ENCODE data around the gene BUD13. TPM values are rescaled to one million over a fixed set of nuclear protein-coding genes. Genes with fewer than 3 reads are reported as not detected.

Gene BUD13
- total and polyA plus RNA-seq, 11 donors, result 4.3 to 10.0 (median 7.1) TPM

DNA sequence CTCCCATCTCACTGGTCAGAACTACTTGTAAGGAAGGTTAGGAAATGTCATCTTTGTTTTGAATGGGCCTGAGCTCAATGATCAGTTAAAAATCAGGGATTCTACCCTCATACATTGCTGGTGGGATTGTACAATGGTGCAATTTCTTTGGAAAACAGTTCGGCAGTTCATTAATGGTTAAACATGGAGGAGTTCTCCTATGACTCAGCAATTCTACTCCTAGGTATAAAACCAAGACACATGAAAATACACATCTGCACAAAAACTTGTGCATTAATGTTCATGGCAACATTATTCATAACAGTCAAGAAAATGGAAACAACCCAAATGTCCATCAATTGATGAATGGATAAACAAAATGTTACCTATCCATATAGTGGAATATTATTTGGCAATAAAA is 23.8 kb upstream of the BUD13 start:
- intact Hi-C loops (cut with DNase I), result loop anchor here in 4 of 10 donors (10.0 kb wide), 2 partner anchors 78 to 428 kb away; no protein-coding TSS in a partner anchor
- Histone ChIP-seq H3K27ac (no peak overlapping the region), H3K4me3 (no peak overlapping the region), H3K4me1 (peaks cover 0 to 15% (median 2%) of the 10 kb centered on the region in 12 donors), H3K9me3 (no peaks in the 10 kb centered on the region), H3K36me3 (no peaks in the 10 kb centered on the region), H3K27me3 (no peaks in the 10 kb centered on the region)
- WGBS, 4 donors, result 87 to 96% (median 92%) methylated on average over 1 of the region's 1 CpG
- TF ChIP-seq, protein P1, sequence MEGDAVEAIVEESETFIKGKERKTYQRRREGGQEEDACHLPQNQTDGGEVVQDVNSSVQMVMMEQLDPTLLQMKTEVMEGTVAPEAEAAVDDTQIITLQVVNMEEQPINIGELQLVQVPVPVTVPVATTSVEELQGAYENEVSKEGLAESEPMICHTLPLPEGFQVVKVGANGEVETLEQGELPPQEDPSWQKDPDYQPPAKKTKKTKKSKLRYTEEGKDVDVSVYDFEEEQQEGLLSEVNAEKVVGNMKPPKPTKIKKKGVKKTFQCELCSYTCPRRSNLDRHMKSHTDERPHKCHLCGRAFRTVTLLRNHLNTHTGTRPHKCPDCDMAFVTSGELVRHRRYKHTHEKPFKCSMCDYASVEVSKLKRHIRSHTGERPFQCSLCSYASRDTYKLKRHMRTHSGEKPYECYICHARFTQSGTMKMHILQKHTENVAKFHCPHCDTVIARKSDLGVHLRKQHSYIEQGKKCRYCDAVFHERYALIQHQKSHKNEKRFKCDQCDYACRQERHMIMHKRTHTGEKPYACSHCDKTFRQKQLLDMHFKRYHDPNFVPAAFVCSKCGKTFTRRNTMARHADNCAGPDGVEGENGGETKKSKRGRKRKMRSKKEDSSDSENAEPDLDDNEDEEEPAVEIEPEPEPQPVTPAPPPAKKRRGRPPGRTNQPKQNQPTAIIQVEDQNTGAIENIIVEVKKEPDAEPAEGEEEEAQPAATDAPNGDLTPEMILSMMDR (IDR thresholded peaks at IDR 0.05), result no peak
- TF ChIP-seq POLR2A (IDR thresholded peaks at IDR 0.05), result no peak
- ATAC-seq (no peak), DNase-seq (no peak)

DNA sequence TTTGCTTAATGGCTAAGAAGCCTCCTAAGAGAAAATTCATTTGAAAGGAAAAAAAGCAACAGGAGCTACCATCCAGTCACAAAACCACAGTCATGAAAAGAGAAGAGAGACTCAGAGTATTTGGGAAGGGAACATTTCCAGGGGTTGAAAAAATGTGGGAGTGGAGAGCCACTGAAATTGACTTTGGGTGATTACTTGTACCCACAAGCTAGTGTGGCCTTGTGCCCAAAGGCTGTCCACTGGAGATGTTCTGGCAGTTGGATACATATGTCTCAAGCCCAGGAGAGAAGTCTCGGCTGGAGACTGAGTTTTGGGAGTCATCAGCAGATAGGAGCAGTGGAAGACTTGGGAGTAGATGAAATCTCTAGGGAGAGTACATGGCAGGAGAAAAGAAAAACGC is 22.1 kb upstream of the BUD13 start:
- no peak overlapping the region for H3K4me3 ChIP-seq
- DNase-seq, result no peak
- WGBS, 4 donors, result 78 to 89% (median 82%) methylated on average over 2 of the region's 2 CpGs
- no peaks in the 10 kb centered on the region for H3K27me3 ChIP-seq
- H3K9me3 ChIP-seq, result no peaks in the 10 kb centered on the region
- peaks cover 0 to 22% (median 6%) of the 10 kb centered on the region in 12 donors for H3K4me1 ChIP-seq
- no peak for ATAC-seq
- TF ChIP-seq, protein P1 (IDR thresholded peaks at IDR 0.05), result no peak
- TF ChIP-seq POLR2A (IDR thresholded peaks at IDR 0.05), result no peak
- H3K27ac ChIP-seq, result no peak overlapping the region
- intact Hi-C loops (cut with DNase I), result loop anchor here in 7 of 10 donors (2.0 to 10.0 kb wide), 8 partner anchors 37 to 432 kb away; partner anchors contain the start of gene APOA1 (in 3 of the 7)
- no peaks in the 10 kb centered on the region for H3K36me3 ChIP-seq

DNA sequence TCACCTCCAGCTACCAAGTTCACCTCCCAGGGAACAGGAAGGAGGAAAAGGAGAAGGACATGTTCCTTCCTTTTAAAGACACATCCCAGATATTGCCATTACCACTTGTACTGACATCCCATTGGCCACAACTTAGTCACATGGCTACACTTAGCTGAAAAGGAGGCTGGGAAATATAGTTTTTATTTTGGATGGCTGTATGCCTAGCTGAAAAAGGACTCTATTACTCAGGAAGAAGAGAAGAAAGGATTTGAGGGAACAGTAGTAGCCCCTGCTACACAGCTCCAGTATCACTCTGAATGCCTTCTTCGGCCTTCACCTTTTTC is 20.9 kb upstream of the BUD13 start:
- ATAC-seq (no peak), DNase-seq (no peak)
- TF ChIP-seq POLR2A (IDR thresholded peaks at IDR 0.05), result no peak
- TF ChIP-seq, protein P1 (IDR thresholded peaks at IDR 0.05), result no peak
- intact Hi-C loops (cut with DNase I), result loop anchor here in 8 of 10 donors (2.0 to 10.0 kb wide), 9 partner anchors 39 to 434 kb away; partner anchors contain the start of gene APOA1 (in 3 of the 8)
- Histone ChIP-seq H3K27me3 (no peaks in the 10 kb centered on the region), H3K4me3 (no peak overlapping the region), H3K9me3 (no peaks in the 10 kb centered on the region), H3K4me1 (peaks cover 0 to 20% (median 6%) of the 10 kb centered on the region in 12 donors), H3K27ac (no peak overlapping the region), H3K36me3 (no peaks in the 10 kb centered on the region)
- WGBS, 4 donors, result 97 to 100% (median 99%) methylated on average over 1 of the region's 1 CpG

DNA sequence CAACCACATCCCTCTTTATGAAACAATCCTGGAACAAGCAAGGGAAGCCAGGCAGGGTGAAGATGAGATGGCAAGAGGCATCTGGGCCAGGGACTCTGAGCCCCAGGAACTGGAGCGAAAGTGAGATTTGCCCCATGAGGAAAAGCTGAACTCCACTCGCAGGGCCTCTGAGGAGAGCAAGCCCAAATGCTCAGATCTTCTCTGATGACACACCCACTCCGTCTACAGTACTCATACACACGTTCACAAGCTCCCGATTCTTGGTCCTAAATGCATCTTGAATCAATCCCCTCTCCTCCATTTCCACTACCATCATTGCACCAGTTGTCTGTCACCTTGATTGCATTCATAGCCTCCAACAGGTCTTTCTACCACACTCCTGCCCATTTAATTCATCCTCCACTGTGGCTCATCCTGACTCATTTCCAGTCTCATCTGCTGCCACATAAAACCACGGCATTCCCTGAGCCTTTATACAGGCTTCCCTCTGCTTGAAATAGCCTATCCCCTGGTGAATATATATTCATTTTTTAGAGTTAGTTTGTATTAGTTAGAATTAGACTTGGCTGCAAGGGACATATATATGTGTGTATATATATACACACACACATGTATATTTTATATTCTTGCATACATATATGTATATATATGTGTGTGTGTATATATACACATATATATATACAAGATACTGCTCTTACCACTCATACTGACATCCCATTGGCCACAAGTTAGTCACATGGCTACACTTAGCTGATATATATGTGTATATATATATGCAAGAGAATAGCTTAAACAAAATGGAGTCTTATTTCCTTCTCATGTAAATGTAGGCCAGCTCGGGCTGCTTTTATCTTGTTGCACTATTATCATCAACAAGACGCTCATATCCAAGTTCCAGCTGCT is 20.3 kb upstream of the BUD13 start:
- H3K36me3 ChIP-seq, result no peaks in the 10 kb centered on the region
- no peaks in the 10 kb centered on the region for H3K9me3 ChIP-seq
- WGBS, 4 donors, result 71 to 86% (median 79%) methylated on average over 8 of the region's 8 CpGs
- no peak for TF ChIP-seq POLR2A (IDR thresholded peaks at IDR 0.05)
- TF ChIP-seq, protein P1 (IDR thresholded peaks at IDR 0.05), result no peak
- H3K4me3 ChIP-seq, result no peak overlapping the region
- H3K4me1 ChIP-seq, result peaks cover 0 to 23% (median 7%) of the 10 kb centered on the region in 12 donors
- no peaks in the 10 kb centered on the region for H3K27me3 ChIP-seq
- intact Hi-C loops (cut with DNase I), result loop anchor here in 8 of 10 donors (2.0 to 10.0 kb wide), 9 partner anchors 39 to 434 kb away; partner anchors contain the start of gene APOA1 (in 3 of the 8)
- H3K27ac ChIP-seq, result no peak overlapping the region
- DNase-seq (no peak), ATAC-seq (no peak)

All from heart left ventricle (tissue), 16 donors.